Measurements from ENCODE around the gene MST1R. TPM values are rescaled to one million over a fixed set of nuclear protein-coding genes. Genes with fewer than 3 reads are reported as not detected.
A peak's percentile ranks its signal among the peaks of the same experiment; 100 is the strongest.

The MST1R gene
- total RNA-seq, 1 donor, result 0.81 TPM

GRCh38 chr3:49901366-49902339 is 2.0 kb downstream of the MST1R start:
- H3K4me3 ChIP-seq (ENCODE audit: low read depth, low read length), result no peak overlapping the region
- DNase-seq (ENCODE audit: low read depth), result peak; percentile 32
- no peak for TF ChIP-seq CTCF (IDR thresholded peaks at IDR 0.05; ENCODE audit: insufficient read depth, low read length)

- TF ChIP-seq CTCF (IDR thresholded peaks at IDR 0.05; ENCODE audit: insufficient read depth, low read length), result no peak
- DNase-seq (ENCODE audit: low read depth), result peak; percentile 25
- H3K4me3 ChIP-seq (ENCODE audit: low read depth, low read length), result no peak overlapping the region
Observed at GRCh38 chr3:49900491-49901153, 3.1 kb downstream of the MST1R start.

- no peak overlapping the region for H3K4me3 ChIP-seq (ENCODE audit: low read depth, low read length)
- no peak for DNase-seq (ENCODE audit: low read depth)
- no peak for TF ChIP-seq CTCF (IDR thresholded peaks at IDR 0.05; ENCODE audit: insufficient read depth, low read length)
Observed at GRCh38 chr3:49899815-49900214, 3.9 kb downstream of the MST1R start.

- no peak for TF ChIP-seq CTCF (IDR thresholded peaks at IDR 0.05; ENCODE audit: insufficient read depth, low read length)
- no peak for DNase-seq (ENCODE audit: low read depth)
- H3K4me3 ChIP-seq (ENCODE audit: low read depth, low read length), result no peak overlapping the region
Observed at GRCh38 chr3:49898991-49899390, 4.7 kb downstream of the MST1R start.

- H3K4me3 ChIP-seq (ENCODE audit: low read depth, low read length), result no peak overlapping the region
- TF ChIP-seq CTCF (IDR thresholded peaks at IDR 0.05; ENCODE audit: insufficient read depth, low read length), result no peak
- DNase-seq (ENCODE audit: low read depth), result no peak
Observed at GRCh38 chr3:49896345-49896744, 7.3 kb downstream of the MST1R start.

GRCh38 chr3:49895791-49896190 is 7.9 kb downstream of the MST1R start:
- TF ChIP-seq CTCF (IDR thresholded peaks at IDR 0.05; ENCODE audit: insufficient read depth, low read length), result no peak
- no peak overlapping the region for H3K4me3 ChIP-seq (ENCODE audit: low read depth, low read length)
- no peak for DNase-seq (ENCODE audit: low read depth)
